Measurements from ENCODE around the gene TMEM223.
"Not testable (repeated sequence)": the region's sequence is repeated elsewhere in the genome, so short reads cannot be mapped to it uniquely, and the experiment has no call there.

TMEM223 gene

GRCh38 chr11:62752177-62752785, 39.5 kb downstream of the TMEM223 start:
- no peak for DNase-seq

GRCh38 chr11:62749931-62750330, 41.9 kb downstream of the TMEM223 start:
- DNase-seq, result not testable (repeated sequence)

GRCh38 chr11:62747475-62748160, 44.2 kb downstream of the TMEM223 start:
- no peak for DNase-seq

Data from NCI-H1436 treated with DMSO at 0.1 percent for 48 hours (cell line).